GM12865 (cell line): ENCODE data around the gene GAB2.

Experiments
- DNase-seq: peaks from one replicate; pipeline ENCODE4 v3.0.0; 2010; ENCODE audit warnings: low read depth
- H3K4me3 ChIP-seq: 2 replicates; pipeline ENCODE4 v1.5.1; 2011; ENCODE audit warnings: mild to moderate bottlenecking, low read depth, low read length, control low read depth
- CTCF ChIP-seq: IDR thresholded peaks from 2 replicates; pipeline ENCODE4 v1.5.1; 2011; ENCODE audit warnings: low read length, control low read depth, low read depth, inconsistent platforms; ENCODE audit not compliant: insufficient read depth; ENCODE audit errors: missing control alignments

GAB2 gene

GRCh38 chr11:78428266-78428636, 10.6 kb upstream of the GAB2 start:
- H3K4me3 ChIP-seq, result no peak overlapping the region
- no peak for DNase-seq
- TF ChIP-seq CTCF, result no peak

GRCh38 chr11:78427615-78428265, 10.1 kb upstream of the GAB2 start:
- no peak for TF ChIP-seq CTCF
- peak overlapping the region; percentile 2 for H3K4me3 ChIP-seq
- peak; percentile 71 for DNase-seq

GRCh38 chr11:78426845-78427244, 9.2 kb upstream of the GAB2 start:
- H3K4me3 ChIP-seq, result peak overlapping the region; percentile 14; the same call in 1 of the 2 replicates
- TF ChIP-seq CTCF, result no peak
- DNase-seq, result peak; percentile 47

GRCh38 chr11:78425399-78426070, 7.9 kb upstream of the GAB2 start:
- DNase-seq, result no peak
- TF ChIP-seq CTCF, result no peak
- no peak overlapping the region for H3K4me3 ChIP-seq

GRCh38 chr11:78424334-78425270, 7.0 kb upstream of the GAB2 start:
- DNase-seq, result peak; percentile 78
- no peak for TF ChIP-seq CTCF
- H3K4me3 ChIP-seq, result no peak overlapping the region

GRCh38 chr11:78423241-78423640, 5.6 kb upstream of the GAB2 start:
- no peak for DNase-seq
- no peak overlapping the region for H3K4me3 ChIP-seq
- TF ChIP-seq CTCF, result no peak
